Naive B cell (primary cell): Measurements from ENCODE around the gene DNAAF9. TPM values are rescaled to one million over a fixed set of nuclear protein-coding genes. Genes with fewer than 3 reads are reported as not detected.

Source experiments
- ATAC-seq, 2 donors: fragments of 150-1000 bp; cut with Tn5 transposase; 2 replicates each; pipeline ENCODE4 v1.10.0; 2021; ENCODE audit warnings: low read depth in 2 of 2, mild to moderate bottlenecking in 2 of 2, moderate library complexity in 2 of 2
- DNase-seq: peaks from one replicate; pipeline ENCODE4 v3.0.0; 2022
- H3K27ac Mint-ChIP-seq, 6 donors: one replicate each; pipeline ENCODE4 v1.8.0; 2020 to 2022; ENCODE audit warnings: mild to moderate bottlenecking in 6 of 6, mixed read lengths in 6 of 6, moderate library complexity in 5 of 6, inconsistent platforms in 2 of 6
- H3K27me3 Mint-ChIP-seq, 3 donors: one replicate each; pipeline ENCODE4 v1.8.0; 2021 to 2022; ENCODE audit warnings: mixed read lengths in 3 of 3, mild to moderate bottlenecking in 1 of 3
- H3K36me3 Mint-ChIP-seq, 2 donors: one replicate each; pipeline ENCODE4 v1.8.0; 2020 to 2022; ENCODE audit warnings: mixed read lengths in 2 of 2, inconsistent platforms in 1 of 2, mild to moderate bottlenecking in 1 of 2
- H3K4me1 Mint-ChIP-seq, 3 donors: one replicate each; pipeline ENCODE4 v1.8.0; 2020 to 2022; ENCODE audit warnings: mixed read lengths in 3 of 3, inconsistent platforms in 1 of 3, mild to moderate bottlenecking in 1 of 3, moderate library complexity in 1 of 3
- H3K4me3 Mint-ChIP-seq, 8 donors: one replicate each; pipeline ENCODE4 v1.8.0; 2020 to 2022; ENCODE audit warnings: mild to moderate bottlenecking in 8 of 8, mixed read lengths in 8 of 8, moderate library complexity in 8 of 8, inconsistent platforms in 2 of 8
- H3K9me3 Mint-ChIP-seq, 7 donors: one replicate each; pipeline ENCODE4 v1.8.0; 2020 to 2022; ENCODE audit warnings: mixed read lengths in 7 of 7, mild to moderate bottlenecking in 5 of 7, inconsistent platforms in 2 of 7, moderate library complexity in 1 of 7
- polyA plus RNA-seq, 6 donors: library from polyadenylated mRNA; unstranded; fragments of 300-500 nt; fragmentation: Illumina TruSeq; gene quantifications; one replicate each; pipeline ENCODE4 v1.2.3, GENCODE V29; 2021; ENCODE audit warnings: low read depth in 6 of 6

The DNAAF9 gene
- polyA plus RNA-seq: 1 to 10 TPM; 1.2 to 3.0 (median 1.4) TPM

GRCh38 chr20:3407040-3407770, at the start of gene DNAAF9:
DNAAF9 (minus strand) TSS chr20:3407669; CDS start chr20:3407557, 112 bp downstream.
- no peaks in the 10 kb centered on the region for H3K36me3 Mint-ChIP-seq
- H3K4me3 Mint-ChIP-seq: peak within 1 kb of the TSS; percentile 96 to 99 (median 98)
- no peaks in the 10 kb centered on the region for H3K27me3 Mint-ChIP-seq
- ATAC-seq: peak; percentile 66 to 67
- DNase-seq: peak; percentile 69
- H3K27ac Mint-ChIP-seq: peak within 1 kb of the TSS; percentile 87 to 98 (median 95)
- no peaks in the 10 kb centered on the region for H3K9me3 Mint-ChIP-seq
- H3K4me1 Mint-ChIP-seq: peaks cover 19 to 33% (median 27%) of the 10 kb centered on the region in 3 donors

GRCh38 chr20:3456648-3457047, 49.2 kb upstream of the DNAAF9 start:
- peaks cover 8 to 45% (median 24%) of the 10 kb centered on the region in 3 donors for H3K27me3 Mint-ChIP-seq
- H3K36me3 Mint-ChIP-seq: no peaks in the 10 kb centered on the region
- H3K4me3 Mint-ChIP-seq: no peak overlapping the region
- no peak for ATAC-seq
- DNase-seq: no peak
- no peaks in the 10 kb centered on the region for H3K4me1 Mint-ChIP-seq
- H3K9me3 Mint-ChIP-seq: no peaks in the 10 kb centered on the region
- H3K27ac Mint-ChIP-seq: no peak overlapping the region

GRCh38 chr20:3454831-3455230, 47.4 kb upstream of the DNAAF9 start:
- Mint-ChIP-seq H3K27ac (no peak overlapping the region), H3K4me3 (no peak overlapping the region), H3K27me3 (peaks cover 12 to 49% (median 18%) of the 10 kb centered on the region in 3 donors), H3K4me1 (no peaks in the 10 kb centered on the region), H3K36me3 (no peaks in the 10 kb centered on the region), H3K9me3 (no peaks in the 10 kb centered on the region)
- no peak for DNase-seq
- ATAC-seq: no peak

- no peak overlapping the region for H3K27ac Mint-ChIP-seq
- no peaks in the 10 kb centered on the region for H3K36me3 Mint-ChIP-seq
- H3K4me1 Mint-ChIP-seq: no peaks in the 10 kb centered on the region
- no peak for DNase-seq
- no peaks in the 10 kb centered on the region for H3K9me3 Mint-ChIP-seq
- H3K4me3 Mint-ChIP-seq: no peak overlapping the region
- ATAC-seq: no peak
- H3K27me3 Mint-ChIP-seq: peaks cover 4 to 46% (median 18%) of the 10 kb centered on the region in 3 donors
These were observed 45.2 kb upstream of the DNAAF9 start for GRCh38 chr20:3452690-3453089.

- H3K4me1 Mint-ChIP-seq: no peaks in the 10 kb centered on the region
- H3K27ac Mint-ChIP-seq: peak overlapping the region in 1 of 6 donors; percentile 4
- peaks cover 9 to 41% (median 18%) of the 10 kb centered on the region in 3 donors for H3K27me3 Mint-ChIP-seq
- ATAC-seq (no peak), DNase-seq (no peak)
- no peaks in the 10 kb centered on the region for H3K36me3 Mint-ChIP-seq
- H3K9me3 Mint-ChIP-seq: no peaks in the 10 kb centered on the region
- no peak overlapping the region for H3K4me3 Mint-ChIP-seq
These were observed 44.7 kb upstream of the DNAAF9 start for GRCh38 chr20:3452136-3452535.

- ATAC-seq: no peak
- H3K4me3 Mint-ChIP-seq: no peak overlapping the region
- peaks cover under 1 to 38% (median 9%) of the 10 kb centered on the region in 3 donors for H3K27me3 Mint-ChIP-seq
- no peaks in the 10 kb centered on the region for H3K36me3 Mint-ChIP-seq
- H3K9me3 Mint-ChIP-seq: no peaks in the 10 kb centered on the region
- no peak overlapping the region for H3K27ac Mint-ChIP-seq
- no peak for DNase-seq
- no peaks in the 10 kb centered on the region for H3K4me1 Mint-ChIP-seq
These were observed 41.9 kb upstream of the DNAAF9 start for GRCh38 chr20:3449319-3449718.

GRCh38 chr20:3447321-3447720, 39.9 kb upstream of the DNAAF9 start:
- DNase-seq (no peak), ATAC-seq (no peak)
- Mint-ChIP-seq H3K9me3 (no peaks in the 10 kb centered on the region), H3K27me3 (peaks cover 0 to 37% (median 9%) of the 10 kb centered on the region in 3 donors), H3K4me3 (no peak overlapping the region), H3K4me1 (no peaks in the 10 kb centered on the region), H3K36me3 (no peaks in the 10 kb centered on the region), H3K27ac (peak overlapping the region in 2 of 6 donors; percentile 18 to 53)

GRCh38 chr20:3446779-3447178, 39.3 kb upstream of the DNAAF9 start:
- Mint-ChIP-seq H3K27me3 (peaks cover 0 to 32% (median 9%) of the 10 kb centered on the region in 3 donors), H3K4me1 (no peaks in the 10 kb centered on the region), H3K36me3 (no peaks in the 10 kb centered on the region), H3K27ac (no peak overlapping the region), H3K9me3 (no peaks in the 10 kb centered on the region), H3K4me3 (no peak overlapping the region)
- DNase-seq (no peak), ATAC-seq (no peak)

GRCh38 chr20:3436864-3437574, 29.6 kb upstream of the DNAAF9 start:
- Mint-ChIP-seq H3K36me3 (no peaks in the 10 kb centered on the region), H3K9me3 (no peaks in the 10 kb centered on the region), H3K27me3 (no peaks in the 10 kb centered on the region), H3K27ac (no peak overlapping the region), H3K4me3 (no peak overlapping the region), H3K4me1 (peaks cover 0 to 5% (median 0%) of the 10 kb centered on the region in 3 donors)
- no peak for DNase-seq
- no peak for ATAC-seq

- H3K4me1 Mint-ChIP-seq: peaks cover 8 to 17% (median 12%) of the 10 kb centered on the region in 3 donors
These were observed 26.8 kb upstream of the DNAAF9 start for GRCh38 chr20:3434232-3434631.

GRCh38 chr20:3433744-3434143, 26.3 kb upstream of the DNAAF9 start:
- no peak overlapping the region for H3K27ac Mint-ChIP-seq
- H3K27me3 Mint-ChIP-seq: no peaks in the 10 kb centered on the region
- ATAC-seq: no peak
- H3K4me3 Mint-ChIP-seq: no peak overlapping the region
- no peak for DNase-seq
- H3K4me1 Mint-ChIP-seq: peaks cover 8 to 17% (median 12%) of the 10 kb centered on the region in 3 donors
- no peaks in the 10 kb centered on the region for H3K36me3 Mint-ChIP-seq
- no peaks in the 10 kb centered on the region for H3K9me3 Mint-ChIP-seq

More at GRCh38 chr20:3434232-3434631, 26.8 kb upstream of the DNAAF9 start:
- no peak for DNase-seq
- Mint-ChIP-seq H3K4me3 (no peak overlapping the region), H3K36me3 (no peaks in the 10 kb centered on the region), H3K27me3 (no peaks in the 10 kb centered on the region), H3K9me3 (no peaks in the 10 kb centered on the region), H3K27ac (no peak overlapping the region)
- no peak for ATAC-seq

GRCh38 chr20:3432844-3433243, 25.4 kb upstream of the DNAAF9 start:
- ATAC-seq: no peak
- H3K9me3 Mint-ChIP-seq: no peaks in the 10 kb centered on the region
- H3K27ac Mint-ChIP-seq: peak overlapping the region in 1 of 6 donors; percentile 50
- H3K36me3 Mint-ChIP-seq: no peaks in the 10 kb centered on the region
- H3K27me3 Mint-ChIP-seq: no peaks in the 10 kb centered on the region
- no peak for DNase-seq
- no peak overlapping the region for H3K4me3 Mint-ChIP-seq
- H3K4me1 Mint-ChIP-seq: peaks cover 8 to 17% (median 12%) of the 10 kb centered on the region in 3 donors

- DNase-seq (no peak), ATAC-seq (no peak)
- no peaks in the 10 kb centered on the region for H3K36me3 Mint-ChIP-seq
- H3K4me3 Mint-ChIP-seq: no peak overlapping the region
- H3K27me3 Mint-ChIP-seq: no peaks in the 10 kb centered on the region
- peaks cover 8 to 17% (median 12%) of the 10 kb centered on the region in 3 donors for H3K4me1 Mint-ChIP-seq
- peak overlapping the region in 2 of 6 donors; percentile 4 to 17 for H3K27ac Mint-ChIP-seq
- no peaks in the 10 kb centered on the region for H3K9me3 Mint-ChIP-seq
These were observed 23.6 kb upstream of the DNAAF9 start for GRCh38 chr20:3431109-3431508.
